T-helper 17 cell (primary cell): ENCODE data around the gene LARP4B. TPM values are rescaled to one million over a fixed set of nuclear protein-coding genes. Genes with fewer than 3 reads are reported as not detected.

ENCODE experiments used
- ATAC-seq: fragments of 150-1000 bp; cut with Tn5 transposase; 2 replicates; pipeline ENCODE4 v1.10.0; 2021; ENCODE audit warnings: mild to moderate bottlenecking, moderate library complexity
- DNase-seq, 3 donors: peaks; one replicate each; pipeline versions ENCODE4 v3.0.0 to v3.0.0-alpha.2; 2020 to 2021
- H3K9me3 ChIP-seq: one replicate; pipeline ENCODE4 v1.7.0; 2013; ENCODE audit warnings: low read length, mild to moderate bottlenecking; ENCODE audit not compliant: control insufficient read depth, poor library complexity, severe bottlenecking
- H3K27ac Mint-ChIP-seq: one replicate; pipeline ENCODE4 v1.8.0; 2022; ENCODE audit warnings: mild to moderate bottlenecking, moderate library complexity, mixed read lengths
- H3K27me3 Mint-ChIP-seq: one replicate; pipeline ENCODE4 v1.8.0; 2022; ENCODE audit warnings: mixed read lengths
- H3K36me3 Mint-ChIP-seq: one replicate; pipeline ENCODE4 v1.8.0; 2022; ENCODE audit warnings: low read depth, mixed read lengths
- H3K4me1 Mint-ChIP-seq: one replicate; pipeline ENCODE4 v1.8.0; 2022; ENCODE audit warnings: mild to moderate bottlenecking, mixed read lengths
- H3K4me3 Mint-ChIP-seq: one replicate; pipeline ENCODE4 v1.8.0; 2022; ENCODE audit warnings: mild to moderate bottlenecking, moderate library complexity, mixed read lengths
- total RNA-seq, 4 donors: library from RNA in 2 of 4; stranded (reverse) in 2 of 4; gene quantifications; one replicate each; pipeline ENCODE4 v1.2.3 and lab custom pipeline; 2022 to 2026

The LARP4B gene
- total RNA-seq, 2 donors from 2014 or later, result 59.4 to 72.9 TPM

DNA sequence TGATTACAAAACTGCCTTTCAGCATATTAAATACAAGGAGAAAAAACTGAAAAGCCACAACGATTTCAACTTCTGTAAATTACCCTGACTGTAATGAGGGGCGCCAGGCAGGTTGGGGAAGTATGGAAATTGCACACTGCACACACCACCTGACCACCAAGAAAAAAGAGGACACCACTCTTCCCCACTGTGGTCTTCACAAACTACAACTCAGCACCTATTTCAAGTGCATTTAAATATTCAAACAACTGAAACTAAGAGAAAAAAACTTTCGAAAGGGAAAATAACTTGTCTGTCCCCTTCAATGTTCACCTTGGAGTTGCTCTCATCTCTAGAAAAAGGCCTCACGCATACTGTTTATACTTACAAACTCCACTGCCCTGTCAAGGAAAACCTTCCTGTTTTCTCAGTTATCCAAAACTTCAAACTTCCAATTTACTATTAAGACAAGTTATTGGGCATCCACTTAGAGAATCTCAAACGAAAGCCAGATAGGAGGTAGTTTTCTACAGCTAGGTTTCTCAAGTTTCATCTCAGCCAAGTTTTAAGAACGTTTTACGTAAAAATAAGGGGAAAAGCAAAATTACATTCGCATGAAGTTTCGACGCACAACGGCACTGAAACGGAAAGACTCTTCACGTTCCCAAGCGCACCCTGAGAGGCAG, 1.4 kb downstream of the LARP4B start:
- Mint-ChIP-seq H3K4me3 (peak overlapping the region; percentile 98), H3K36me3 (peaks cover 3% of the 10 kb centered on the region), H3K4me1 (peaks cover 42% of the 10 kb centered on the region), H3K27ac (peak overlapping the region; percentile 97), H3K27me3 (no peaks in the 10 kb centered on the region)
- no peak for ATAC-seq
- no peaks in the 10 kb centered on the region for H3K9me3 ChIP-seq
- no peak for DNase-seq

DNA sequence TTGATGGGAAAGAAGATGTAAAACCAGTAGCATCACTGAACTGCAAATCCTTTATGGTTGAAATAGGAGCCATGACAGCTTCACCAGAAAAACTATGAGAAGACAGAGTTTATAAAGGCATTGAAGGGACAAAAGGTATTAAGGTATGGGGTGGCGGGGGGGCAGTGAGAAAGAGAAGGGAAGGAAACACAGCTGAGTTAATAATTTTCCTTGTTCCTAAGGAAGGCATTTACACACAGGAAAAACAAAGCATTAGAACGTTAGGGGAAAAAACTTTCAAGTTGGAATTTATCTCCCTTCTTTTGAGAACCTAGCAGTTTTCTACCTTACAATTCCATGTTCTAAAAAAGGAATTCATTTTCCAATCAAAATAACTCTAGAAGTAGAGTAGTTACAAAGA, 4.4 kb downstream of the LARP4B start:
- peaks cover 50% of the 10 kb centered on the region for H3K4me1 Mint-ChIP-seq

DNA sequence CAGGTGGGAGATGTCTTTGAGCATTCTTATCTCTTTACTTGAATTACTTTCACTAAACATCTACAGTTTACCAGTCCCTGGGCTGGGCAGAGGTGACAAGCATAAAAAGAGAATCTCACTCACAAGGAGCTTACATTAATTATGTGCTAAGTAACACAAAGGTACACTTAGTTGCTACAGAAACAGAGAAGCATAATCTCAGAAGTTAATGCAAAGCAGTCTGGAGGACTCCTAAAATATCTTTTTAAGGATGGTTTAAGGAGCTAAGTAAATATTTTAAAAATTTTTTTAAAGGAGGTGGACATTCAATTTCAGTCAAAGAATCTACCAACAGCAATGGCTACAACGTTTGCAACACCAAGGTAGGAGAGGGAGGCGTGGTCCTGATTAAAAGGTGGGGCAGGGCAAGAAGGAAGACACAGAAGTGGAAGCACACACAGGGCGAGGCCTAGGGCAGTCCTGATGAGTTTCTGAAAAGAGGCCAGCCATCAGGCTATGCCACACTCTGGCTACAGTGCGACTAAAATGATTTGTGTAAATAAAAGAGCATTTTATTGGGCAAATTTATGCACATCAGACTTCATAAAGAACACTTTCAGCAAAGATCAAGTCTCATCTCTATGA, 5.3 kb downstream of the LARP4B start:
- H3K9me3 ChIP-seq, result no peaks in the 10 kb centered on the region
- DNase-seq (no peak), ATAC-seq (no peak)
- Mint-ChIP-seq H3K27ac (peak overlapping the region; percentile 85), H3K27me3 (no peaks in the 10 kb centered on the region), H3K4me3 (peak overlapping the region; percentile 3), H3K4me1 (peaks cover 53% of the 10 kb centered on the region), H3K36me3 (peaks cover 6% of the 10 kb centered on the region)

More for the DNA sequence above, 4.4 kb downstream of the LARP4B start:
- Mint-ChIP-seq H3K27me3 (no peaks in the 10 kb centered on the region), H3K4me3 (peak overlapping the region; percentile 36), H3K27ac (peak overlapping the region; percentile 85), H3K36me3 (peaks cover 6% of the 10 kb centered on the region)
- DNase-seq (no peak), ATAC-seq (no peak)
- no peaks in the 10 kb centered on the region for H3K9me3 ChIP-seq

DNA sequence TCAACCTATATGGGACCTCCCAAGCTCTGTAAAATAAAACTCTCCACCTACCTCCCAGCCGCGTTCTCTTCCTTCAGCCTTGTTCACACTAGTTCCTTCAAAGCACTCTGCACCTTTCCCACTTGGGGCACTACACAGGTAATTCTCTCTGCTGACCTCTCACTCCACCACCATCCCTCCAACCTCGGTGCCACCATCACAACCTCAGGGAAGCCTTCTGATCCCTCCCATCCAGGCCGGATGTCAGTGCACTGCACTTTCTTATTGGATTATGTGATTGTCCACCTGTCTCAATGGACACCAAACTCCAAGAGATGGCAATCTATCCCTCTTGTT, 7.0 kb downstream of the LARP4B start:
- peaks cover 3% of the 10 kb centered on the region for H3K36me3 Mint-ChIP-seq
- DNase-seq, result no peak
- H3K27ac Mint-ChIP-seq, result peak overlapping the region; percentile 87
- peaks cover 43% of the 10 kb centered on the region for H3K4me1 Mint-ChIP-seq
- peak; percentile 16 for ATAC-seq
- H3K27me3 Mint-ChIP-seq, result no peaks in the 10 kb centered on the region
- H3K9me3 ChIP-seq, result no peaks in the 10 kb centered on the region
- peak overlapping the region; percentile 31 for H3K4me3 Mint-ChIP-seq

DNA sequence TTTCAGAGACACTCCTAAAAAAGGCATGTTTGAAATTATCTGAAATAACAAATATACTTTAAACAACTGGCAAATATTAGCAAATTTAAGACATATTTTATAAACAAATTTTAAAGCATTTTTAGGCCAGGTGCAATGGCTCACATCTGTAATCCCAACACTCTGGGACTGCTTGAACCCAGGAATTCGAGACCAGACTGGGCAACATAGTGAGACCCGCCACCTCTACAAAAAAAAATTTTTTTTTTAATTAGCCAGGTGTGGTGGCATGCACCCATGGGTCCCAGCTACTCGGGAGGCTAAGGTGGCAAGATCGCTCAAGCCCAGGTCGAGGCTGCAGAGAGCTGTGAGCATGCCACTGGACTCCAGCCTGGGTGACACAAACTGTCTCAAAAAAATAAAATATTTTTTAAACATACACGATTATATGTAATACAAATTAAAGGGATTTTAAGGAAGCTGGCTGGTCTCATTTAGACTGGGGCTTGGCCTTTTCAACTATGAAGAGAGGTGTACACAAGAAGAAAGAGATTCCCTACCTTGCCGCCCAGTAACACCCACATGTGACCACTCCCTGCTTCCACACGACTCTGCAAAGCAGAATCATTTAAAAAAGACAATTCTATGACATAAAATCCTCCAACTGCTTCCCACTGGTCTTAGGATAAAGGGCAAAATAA, 7.5 kb downstream of the LARP4B start:
- Mint-ChIP-seq H3K36me3 (peaks cover 3% of the 10 kb centered on the region), H3K4me1 (peaks cover 38% of the 10 kb centered on the region), H3K27ac (peak overlapping the region; percentile 87), H3K4me3 (no peak overlapping the region), H3K27me3 (no peaks in the 10 kb centered on the region)
- peak; percentile 10 for ATAC-seq
- no peaks in the 10 kb centered on the region for H3K9me3 ChIP-seq
- no peak for DNase-seq

DNA sequence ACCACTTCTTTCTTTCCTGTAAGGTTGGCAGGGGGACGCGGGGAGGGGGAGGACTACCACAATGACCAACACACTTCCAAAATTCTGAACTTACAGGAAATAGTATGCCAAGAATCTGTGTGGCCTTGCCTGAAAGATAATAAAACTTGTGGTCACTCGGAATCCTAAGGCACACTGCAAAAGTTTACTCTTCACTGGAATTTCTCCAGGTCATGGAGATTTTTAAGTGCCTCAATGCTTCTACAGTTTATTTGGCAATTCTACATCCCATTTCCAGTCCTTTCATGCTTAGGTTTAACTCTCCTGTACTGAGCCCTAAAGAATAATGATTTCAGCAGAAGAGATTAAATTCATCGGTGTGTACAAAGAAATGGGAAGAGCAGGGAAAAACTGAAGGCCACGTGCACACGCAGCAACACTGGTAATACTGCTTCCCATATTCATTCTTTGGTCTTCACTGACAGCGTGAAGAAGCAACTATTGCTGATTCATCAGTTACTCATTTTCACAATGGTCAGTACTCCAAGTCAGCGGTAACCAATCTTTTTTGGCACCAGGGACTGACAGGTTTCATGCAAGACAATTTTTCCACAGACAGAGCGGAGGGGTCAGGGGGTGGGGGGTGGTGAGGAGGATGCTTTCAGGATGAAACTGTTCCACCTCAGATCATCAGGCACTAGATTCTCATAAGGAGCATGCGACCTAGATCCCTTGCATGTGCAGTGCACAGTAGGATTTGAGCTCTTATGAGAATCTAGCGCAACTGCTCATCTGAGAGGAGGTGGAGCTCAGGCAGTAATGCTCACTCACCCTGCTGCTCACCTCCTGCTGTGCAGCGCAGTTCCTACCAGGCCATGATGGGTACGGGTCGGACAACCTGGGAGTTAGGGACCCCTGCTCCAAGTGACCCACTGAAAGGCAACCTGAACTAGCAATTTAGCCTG, 9.8 kb downstream of the LARP4B start:
- no peak overlapping the region for H3K27ac Mint-ChIP-seq
- DNase-seq (no peak), ATAC-seq (no peak)
- H3K36me3 Mint-ChIP-seq, result peaks cover 3% of the 10 kb centered on the region
- H3K9me3 ChIP-seq, result no peaks in the 10 kb centered on the region
- H3K4me1 Mint-ChIP-seq, result peaks cover 28% of the 10 kb centered on the region
- no peaks in the 10 kb centered on the region for H3K27me3 Mint-ChIP-seq
- H3K4me3 Mint-ChIP-seq, result peak overlapping the region; percentile 45

DNA sequence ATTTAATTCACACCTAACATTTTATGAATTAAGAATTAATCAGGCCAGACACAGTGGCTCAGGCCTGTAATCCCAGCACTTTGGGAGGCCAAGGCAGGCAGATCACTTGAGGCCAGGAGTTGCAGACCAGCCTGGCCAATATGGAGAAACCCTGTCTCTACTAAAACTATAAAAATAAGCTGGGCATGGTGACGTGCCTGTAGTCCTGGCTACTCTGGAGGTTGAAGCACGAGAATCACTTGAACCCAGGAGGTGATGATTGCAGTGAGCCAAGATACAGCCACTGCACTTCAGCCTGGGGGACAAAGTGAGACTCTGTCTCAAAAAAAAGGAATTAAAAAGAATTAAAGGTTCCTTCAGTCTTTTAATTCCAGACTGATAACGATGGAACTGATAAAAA, 11.1 kb downstream of the LARP4B start:
- ATAC-seq (no peak), DNase-seq (no peak)
- Mint-ChIP-seq H3K4me1 (peaks cover 20% of the 10 kb centered on the region), H3K4me3 (no peak overlapping the region), H3K27me3 (no peaks in the 10 kb centered on the region), H3K27ac (no peak overlapping the region), H3K36me3 (peaks cover 3% of the 10 kb centered on the region)
- no peaks in the 10 kb centered on the region for H3K9me3 ChIP-seq

DNA sequence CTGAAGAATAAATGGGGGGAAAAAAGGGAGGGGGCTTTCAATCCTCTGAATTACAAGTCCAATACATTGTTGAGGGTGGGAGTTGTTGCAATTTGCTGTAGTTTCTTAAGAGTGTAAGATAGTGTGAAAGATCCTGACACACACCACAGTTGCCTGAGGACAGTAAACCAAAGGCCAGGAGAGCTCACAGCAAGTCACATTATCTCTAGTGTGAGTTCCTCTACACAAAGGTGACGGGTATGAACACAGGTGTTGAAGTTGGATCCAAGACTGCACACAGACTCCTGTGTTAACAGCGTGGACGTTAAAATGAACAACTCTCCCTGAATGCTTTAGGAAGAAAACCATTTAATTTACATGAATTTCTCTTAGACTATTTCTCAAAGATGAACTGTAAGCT, 12.0 kb downstream of the LARP4B start:
- no peak overlapping the region for H3K27ac Mint-ChIP-seq
- H3K4me1 Mint-ChIP-seq, result peaks cover 17% of the 10 kb centered on the region
- no peak overlapping the region for H3K4me3 Mint-ChIP-seq
- H3K9me3 ChIP-seq, result no peaks in the 10 kb centered on the region
- H3K27me3 Mint-ChIP-seq, result no peaks in the 10 kb centered on the region
- ATAC-seq, result no peak
- no peak for DNase-seq
- H3K36me3 Mint-ChIP-seq, result peaks cover 2% of the 10 kb centered on the region

DNA sequence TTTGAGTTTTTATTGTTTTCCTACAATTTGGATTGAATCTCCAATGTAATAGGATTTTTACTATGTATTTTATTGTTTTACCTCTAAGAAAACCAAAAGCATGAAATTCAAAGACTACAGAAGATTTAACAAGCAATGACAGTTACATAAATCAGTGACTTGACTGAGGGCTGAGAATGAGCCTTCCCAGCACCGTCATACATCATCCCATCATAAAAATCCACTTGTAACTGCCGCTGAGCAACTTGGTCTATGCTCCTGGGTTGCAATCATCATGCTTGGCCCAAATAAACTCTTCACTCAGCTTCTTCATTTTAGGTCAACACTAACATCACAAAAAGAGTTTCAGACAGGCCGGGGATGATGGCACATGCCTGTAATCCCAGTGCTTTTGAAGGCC, 13.5 kb downstream of the LARP4B start:
- Mint-ChIP-seq H3K27ac (peak overlapping the region; percentile 66), H3K4me1 (peaks cover 10% of the 10 kb centered on the region), H3K4me3 (no peak overlapping the region), H3K27me3 (no peaks in the 10 kb centered on the region), H3K36me3 (no peaks in the 10 kb centered on the region)
- no peaks in the 10 kb centered on the region for H3K9me3 ChIP-seq
- DNase-seq (no peak), ATAC-seq (no peak)

DNA sequence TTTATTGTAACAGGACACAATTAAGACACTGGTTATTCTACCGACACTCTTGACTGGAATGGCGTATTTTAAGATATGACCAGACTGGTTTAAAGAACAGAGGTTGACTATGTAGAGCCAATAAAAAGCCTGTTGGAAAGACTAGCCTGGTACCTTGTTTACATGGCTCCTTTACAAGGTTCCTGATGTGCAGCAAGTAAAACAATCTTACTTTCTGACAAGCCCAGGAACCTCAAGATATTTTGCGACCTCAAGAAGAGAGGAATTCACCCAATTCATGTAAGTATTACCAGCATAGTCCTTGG, 14.1 kb downstream of the LARP4B start:
- no peaks in the 10 kb centered on the region for H3K9me3 ChIP-seq
- ATAC-seq (no peak), DNase-seq (no peak)
- Mint-ChIP-seq H3K4me1 (peaks cover 9% of the 10 kb centered on the region), H3K4me3 (no peak overlapping the region), H3K27me3 (no peaks in the 10 kb centered on the region), H3K27ac (no peak overlapping the region), H3K36me3 (no peaks in the 10 kb centered on the region)

DNA sequence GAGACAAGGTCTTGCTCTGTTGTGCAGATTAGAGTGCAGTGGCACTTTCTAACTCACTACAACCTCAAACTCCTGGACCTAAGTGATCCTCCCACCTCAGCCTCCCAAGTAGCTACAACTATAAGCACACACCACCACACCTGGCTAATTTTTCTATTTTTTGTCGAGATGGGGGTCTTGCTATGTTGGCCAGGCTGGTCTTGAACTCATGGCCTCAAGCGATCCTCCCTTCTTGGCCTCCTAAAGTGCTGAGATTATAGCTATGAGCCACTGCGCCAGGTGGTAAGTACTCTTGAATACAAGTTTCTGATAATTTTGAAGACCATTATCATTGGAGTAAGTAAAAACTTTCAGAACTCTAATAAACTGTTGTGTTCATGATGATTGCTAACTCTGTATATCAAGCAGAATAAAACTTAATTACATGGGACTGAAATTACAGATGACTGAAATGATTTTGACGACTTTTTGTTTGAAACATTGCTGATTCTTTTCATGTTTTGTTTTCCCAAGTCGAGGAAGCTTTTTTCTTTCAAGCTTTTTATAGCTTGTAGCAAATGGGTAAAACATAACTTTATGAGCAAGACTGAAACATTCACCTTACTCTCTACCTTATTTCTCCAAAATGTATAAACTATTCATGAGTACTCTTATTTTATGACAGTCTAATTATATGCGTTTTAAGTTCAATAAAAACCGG, 14.6 kb downstream of the LARP4B start:
- Mint-ChIP-seq H3K27me3 (no peaks in the 10 kb centered on the region), H3K36me3 (no peaks in the 10 kb centered on the region), H3K4me1 (peaks cover 11% of the 10 kb centered on the region), H3K27ac (no peak overlapping the region), H3K4me3 (no peak overlapping the region)
- ATAC-seq, result no peak
- no peaks in the 10 kb centered on the region for H3K9me3 ChIP-seq
- no peak for DNase-seq

DNA sequence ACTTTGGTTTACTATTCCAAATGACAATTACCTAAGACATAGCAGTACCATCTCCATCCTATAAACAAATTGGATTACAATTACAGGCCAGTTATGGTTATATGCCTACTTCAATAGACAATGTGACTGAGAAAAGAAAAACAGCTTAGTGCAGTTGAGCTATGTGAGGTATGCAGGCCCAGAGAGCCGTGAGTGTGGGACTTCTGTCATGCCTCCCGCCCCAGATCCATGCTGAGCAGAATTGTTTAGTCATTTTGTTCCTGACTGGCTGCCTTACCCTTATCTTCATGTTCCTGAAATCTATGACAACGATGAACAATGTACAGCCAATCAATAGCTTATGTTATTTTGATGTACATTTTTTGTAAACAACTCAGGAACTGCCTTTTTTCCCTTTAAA, 21.7 kb downstream of the LARP4B start:
- DNase-seq (no peak), ATAC-seq (no peak)
- Mint-ChIP-seq H3K27me3 (no peaks in the 10 kb centered on the region), H3K4me1 (peaks cover 29% of the 10 kb centered on the region), H3K27ac (peak overlapping the region; percentile 19), H3K36me3 (peaks cover 2% of the 10 kb centered on the region), H3K4me3 (no peak overlapping the region)
- H3K9me3 ChIP-seq, result no peaks in the 10 kb centered on the region

DNA sequence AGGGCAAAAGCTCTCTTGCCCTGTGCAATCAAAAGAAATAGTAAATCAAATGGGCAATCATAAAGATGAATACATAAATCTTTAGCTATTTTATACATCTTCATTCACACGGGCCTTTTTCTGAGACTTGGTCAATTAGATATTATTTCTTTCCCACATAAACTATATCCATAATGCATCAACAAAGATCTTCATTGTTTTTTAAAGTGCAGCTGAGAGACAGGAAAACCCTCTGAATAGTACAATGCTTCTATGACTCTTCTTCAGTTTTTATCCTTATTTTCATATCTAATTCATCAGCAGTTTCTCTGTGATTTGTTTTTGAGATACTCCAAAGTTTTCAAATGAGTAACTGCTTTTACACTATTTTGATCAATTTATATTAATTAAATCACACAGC, 25.5 kb downstream of the LARP4B start:
- no peak for ATAC-seq
- no peaks in the 10 kb centered on the region for H3K9me3 ChIP-seq
- Mint-ChIP-seq H3K36me3 (peaks cover 2% of the 10 kb centered on the region), H3K4me1 (peaks cover 25% of the 10 kb centered on the region), H3K27ac (peak overlapping the region; percentile 82), H3K4me3 (no peak overlapping the region), H3K27me3 (no peaks in the 10 kb centered on the region)
- no peak for DNase-seq
